HG03469 (cell line): ENCODE results near the gene CLCN1.
A peak's percentile ranks its signal among the peaks of the same experiment; 100 is the strongest.

Experiments
- ATAC-seq: cut with Tn5 transposase; IDR thresholded peaks from one replicate; pipeline ENCODE4 v1.9.1; 2021; ENCODE audit warnings: mild to moderate bottlenecking, moderate library complexity, moderate number of reproducible peaks; ENCODE audit not compliant: unreplicated experiment

Gene CLCN1

DNA sequence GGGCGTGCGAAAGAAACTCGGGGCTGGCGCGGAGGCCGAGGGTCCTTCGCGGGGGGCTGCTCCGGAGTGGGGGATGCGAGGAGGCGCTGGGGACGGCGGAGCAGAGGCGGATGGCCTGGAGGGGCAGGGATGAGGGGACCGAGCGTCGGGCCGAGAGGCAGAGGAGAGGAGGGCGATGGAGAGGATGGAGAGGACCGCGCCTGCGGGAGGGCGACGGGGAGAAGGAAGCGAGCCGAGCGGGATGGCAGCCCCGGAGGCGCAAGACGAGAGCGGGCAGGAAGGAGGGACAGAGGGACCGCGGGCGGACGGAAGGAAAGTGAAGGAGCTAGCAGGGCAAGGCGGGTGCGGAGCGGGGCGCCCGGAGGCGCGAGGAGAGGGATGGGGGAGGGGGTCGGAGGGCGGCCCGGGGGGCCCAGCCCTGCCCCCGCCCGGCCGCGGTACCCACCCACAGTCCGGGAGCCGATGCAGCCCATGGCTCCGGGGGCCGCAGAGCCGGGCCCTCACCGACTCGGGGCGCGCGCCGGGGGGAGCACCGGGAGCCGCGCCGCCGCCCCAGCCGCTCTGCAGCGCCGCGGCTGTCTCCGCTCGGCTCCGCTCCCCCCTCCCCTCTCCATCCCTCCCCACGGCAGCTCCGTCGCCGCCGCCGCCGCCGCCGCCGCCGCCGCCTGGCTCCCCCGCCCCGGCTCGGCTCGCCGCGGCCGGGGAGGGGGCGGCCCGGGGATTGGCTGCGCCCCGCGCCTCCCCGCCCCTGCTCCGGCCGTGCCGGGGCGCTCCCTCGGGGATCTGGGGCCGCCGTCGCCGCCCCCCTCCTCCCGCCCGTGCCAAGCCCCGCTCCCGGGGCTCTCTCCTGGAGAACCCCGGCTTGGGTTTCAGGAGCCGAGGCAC is 46.5 kb downstream of the CLCN1 start, which contains the start of gene FAM131B:
Gene FAM131B (minus strand): TSS at position 583 of the 885 bp plus-strand sequence. CDS start 110 bp downstream, at position 473.
- ATAC-seq: no peak

DNA sequence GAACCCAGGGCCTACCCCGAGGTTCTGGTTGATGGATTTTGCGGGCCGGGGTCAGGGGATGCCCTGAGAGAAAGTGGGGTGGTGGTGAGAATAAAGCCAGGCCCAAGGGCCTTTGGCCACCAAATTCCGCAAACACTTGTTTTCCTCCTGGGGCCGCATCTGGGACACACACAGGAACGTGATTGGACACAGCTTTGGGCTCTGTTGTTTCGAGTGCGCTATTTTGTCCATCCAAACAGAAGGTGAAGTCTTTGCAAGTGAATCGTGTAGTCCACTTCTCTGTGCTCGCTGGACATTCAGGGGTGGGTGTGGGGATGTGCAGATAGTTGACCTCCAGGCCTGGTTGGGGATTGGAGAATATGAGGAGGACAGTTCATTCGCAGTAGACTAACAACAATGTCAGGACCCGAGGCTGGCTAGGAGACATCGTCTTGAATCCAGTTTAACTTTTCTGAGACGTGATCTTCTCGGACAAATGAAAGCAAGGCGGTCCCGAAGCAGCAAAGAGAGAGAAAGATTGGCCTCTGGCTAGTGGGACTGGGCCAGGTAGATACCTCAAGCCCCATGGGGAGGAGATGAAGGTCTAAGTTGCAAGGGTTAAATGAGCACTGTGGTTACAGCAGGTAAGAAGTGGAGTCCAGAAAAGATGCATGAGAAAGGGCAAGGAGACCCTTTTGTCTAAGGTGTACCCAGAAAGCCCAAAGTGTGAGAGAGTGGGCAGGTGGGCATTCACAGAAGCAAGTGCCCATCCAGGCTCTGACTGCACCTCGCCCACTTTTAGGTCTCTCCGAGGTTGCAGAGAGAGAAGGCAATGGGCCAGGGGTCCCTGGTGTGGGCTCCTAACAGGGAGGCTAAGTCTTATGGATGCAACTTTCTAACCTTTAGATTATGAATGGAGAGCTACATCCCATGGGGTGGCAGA is 47.4 kb downstream of the CLCN1 start:
- ATAC-seq: no peak

DNA sequence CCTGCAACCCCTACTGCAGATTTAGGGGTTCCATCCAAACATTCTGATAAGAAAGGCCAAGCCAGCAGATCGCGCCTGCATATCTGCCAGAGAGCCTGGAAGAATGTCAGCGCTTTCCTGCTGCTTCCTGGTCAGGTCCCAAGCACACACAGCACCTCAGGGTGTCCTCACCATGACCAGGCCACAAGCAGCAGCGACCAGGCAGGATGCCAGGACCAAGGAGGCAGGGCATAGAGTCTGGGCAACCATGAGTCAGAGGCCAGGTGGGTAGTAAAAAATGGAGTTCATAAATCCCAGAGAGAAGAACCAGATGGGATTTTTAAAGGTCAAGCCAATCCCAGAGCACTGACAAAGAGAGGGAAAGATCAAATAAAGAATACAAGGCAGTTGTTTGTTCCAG is 52.1 kb downstream of the CLCN1 start:
- ATAC-seq: no peak

DNA sequence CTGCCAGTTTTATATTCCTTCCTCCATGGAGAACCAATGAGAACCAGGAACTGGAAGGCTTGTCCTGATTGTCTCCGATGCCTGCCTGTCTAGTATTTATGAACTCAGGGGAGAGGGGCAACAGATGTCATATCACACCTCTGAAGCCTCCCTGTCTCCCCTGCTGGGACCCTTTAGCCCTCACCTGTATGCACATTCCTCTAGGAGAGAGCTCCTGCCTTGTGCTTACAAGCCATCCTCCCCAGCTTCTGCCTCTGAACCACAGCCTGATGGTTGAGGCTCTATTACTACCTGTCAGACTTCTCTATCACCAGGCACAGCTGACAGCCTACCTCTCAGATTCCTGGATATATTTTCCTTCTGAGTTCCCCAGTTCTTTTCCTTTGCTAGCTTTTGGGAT is 52.5 kb downstream of the CLCN1 start:
- ATAC-seq: no peak

DNA sequence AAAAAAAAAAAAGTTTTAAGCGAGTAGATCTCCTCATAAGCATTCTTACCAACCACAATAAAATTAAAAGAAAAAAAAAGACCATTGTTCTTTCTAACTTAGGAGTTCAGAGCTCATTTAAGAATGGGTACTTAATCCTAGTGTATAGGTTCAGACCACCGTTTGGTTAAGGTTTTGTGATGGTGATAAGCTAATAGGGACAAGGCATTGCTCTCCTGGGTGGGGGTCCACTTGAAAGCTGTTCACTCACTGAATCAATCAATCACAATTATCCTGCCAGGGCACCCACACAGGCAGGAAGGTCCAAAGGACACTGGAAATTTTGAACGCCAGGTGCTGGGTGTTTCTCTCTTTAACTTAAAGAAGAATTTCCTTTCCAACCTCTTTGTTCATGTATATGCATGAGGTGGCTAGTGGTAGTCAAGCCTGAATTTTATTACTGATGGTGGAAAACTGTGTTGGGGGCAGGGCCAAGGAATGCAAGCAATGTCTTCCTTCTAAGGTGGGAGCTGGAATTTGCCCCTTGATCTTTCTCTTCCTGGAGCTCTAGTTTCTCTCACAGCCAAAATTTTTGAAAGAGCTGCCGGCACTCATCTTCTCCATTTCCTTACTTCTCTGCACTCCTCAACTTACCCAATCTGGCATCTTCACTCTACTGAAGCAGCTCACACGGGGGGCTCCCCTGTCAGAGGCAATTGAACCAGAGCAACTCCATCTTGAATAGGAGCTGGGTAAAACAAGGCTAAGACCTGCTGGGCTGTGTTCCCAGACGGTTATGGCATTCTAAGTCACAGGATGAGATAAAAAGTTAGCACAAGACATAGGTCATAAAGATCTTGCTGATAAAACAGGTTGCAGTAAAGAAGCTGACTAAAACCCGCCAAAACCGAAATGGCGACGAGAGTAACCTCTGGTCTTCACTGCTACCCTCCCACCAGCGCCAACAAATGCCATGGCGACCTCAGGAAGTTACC is 54.1 kb downstream of the CLCN1 start:
- no peak for ATAC-seq

DNA sequence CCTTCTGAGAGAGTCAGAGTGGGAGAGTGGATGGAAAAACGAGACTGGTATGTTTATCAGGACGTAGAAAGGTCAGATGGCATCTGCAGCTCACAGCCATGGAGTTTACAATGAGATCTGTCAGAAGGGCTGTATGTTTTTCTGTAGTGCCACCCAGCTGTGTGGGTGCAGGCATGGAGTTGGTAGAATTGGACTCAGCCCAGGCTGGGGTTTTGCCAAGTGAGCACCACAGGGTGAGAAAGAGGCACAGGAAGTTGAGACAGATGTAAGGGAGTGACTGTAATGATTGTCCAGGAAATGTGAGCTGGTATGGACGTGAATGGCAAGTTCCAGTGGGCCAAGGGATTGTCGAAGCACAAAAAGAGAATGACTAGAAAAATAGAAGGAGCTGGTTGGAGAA is 56.2 kb downstream of the CLCN1 start:
- ATAC-seq: no peak

DNA sequence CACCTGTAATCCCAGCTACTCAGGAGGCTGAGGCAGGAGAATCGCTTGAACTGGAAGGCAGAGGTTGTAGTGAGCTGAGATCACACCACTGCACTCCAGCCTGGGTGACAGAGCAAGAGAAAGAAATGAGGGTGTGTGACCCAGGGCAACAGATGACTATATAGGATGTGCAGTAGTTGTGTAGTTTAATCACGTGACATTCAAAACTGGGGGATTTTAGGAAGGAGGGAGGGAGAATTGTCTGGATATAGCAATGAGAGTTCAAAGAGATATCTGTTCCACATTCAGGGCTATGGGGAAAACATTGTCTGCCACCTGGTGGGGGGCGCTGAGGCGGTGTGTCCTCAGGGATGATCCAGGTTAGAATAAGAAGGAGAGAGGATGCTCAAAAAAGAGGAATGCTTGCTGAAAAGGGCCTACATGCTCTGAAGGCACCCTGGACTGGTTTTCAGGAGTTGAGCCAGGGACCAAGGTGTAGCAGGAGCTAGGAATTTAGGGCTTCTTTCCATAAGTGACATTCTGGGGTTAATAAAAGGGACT is 57.4 kb downstream of the CLCN1 start:
- ATAC-seq: no peak

DNA sequence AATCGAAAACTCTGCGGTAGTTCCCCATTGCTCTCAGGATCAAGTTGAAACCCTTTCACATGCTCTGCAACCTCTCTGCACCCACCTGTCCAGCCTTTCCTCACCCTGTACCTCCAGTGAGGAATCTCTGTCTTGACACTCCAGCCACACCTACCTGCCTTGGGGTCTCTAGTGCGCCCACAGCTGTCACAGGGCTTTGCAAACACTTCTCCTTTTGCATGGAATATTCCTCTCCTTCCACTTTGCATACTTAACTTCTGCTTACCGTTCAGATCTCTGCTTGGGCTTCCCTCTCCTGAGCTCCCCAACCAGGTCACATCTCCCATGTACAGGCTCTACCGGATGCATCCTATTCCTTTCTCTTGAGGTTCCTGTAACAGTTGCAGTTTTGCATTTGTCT is 58.6 kb downstream of the CLCN1 start:
- ATAC-seq: no peak

DNA sequence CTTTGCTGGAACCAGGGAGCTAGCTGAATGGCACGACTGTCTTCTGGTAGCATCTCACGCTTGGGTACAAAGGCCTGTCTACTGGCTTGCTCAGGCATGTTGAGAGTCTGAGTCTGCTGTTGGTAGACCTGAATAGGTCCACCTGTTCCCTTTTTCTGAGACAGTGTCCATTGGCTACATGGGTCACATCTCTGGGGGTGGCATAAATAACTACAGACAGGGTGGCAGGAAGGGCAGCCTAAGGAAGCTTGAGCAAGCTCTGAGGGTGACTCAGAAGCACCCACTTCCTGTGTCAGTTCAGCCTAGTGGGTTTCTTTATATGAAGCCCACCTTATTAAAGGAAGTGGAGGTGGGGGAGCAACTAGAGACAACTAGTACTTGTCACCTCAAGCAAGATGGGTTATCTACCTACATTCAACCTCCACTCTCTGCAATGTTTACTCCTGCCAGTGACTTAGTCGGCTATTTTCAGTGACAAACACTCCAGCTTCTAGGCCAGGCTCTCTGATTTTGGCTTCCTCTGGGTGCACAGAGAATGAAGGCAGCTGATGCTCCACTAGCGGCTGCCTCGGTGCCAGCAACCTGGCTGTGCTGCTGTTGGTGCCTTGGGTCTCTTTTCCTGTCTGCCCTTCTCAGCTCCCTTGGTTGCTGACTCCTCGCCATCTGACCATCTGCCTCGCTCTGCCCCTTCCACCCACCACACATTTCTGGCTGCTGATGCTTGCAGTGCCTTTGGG is 59.6 kb downstream of the CLCN1 start:
- ATAC-seq: no peak

DNA sequence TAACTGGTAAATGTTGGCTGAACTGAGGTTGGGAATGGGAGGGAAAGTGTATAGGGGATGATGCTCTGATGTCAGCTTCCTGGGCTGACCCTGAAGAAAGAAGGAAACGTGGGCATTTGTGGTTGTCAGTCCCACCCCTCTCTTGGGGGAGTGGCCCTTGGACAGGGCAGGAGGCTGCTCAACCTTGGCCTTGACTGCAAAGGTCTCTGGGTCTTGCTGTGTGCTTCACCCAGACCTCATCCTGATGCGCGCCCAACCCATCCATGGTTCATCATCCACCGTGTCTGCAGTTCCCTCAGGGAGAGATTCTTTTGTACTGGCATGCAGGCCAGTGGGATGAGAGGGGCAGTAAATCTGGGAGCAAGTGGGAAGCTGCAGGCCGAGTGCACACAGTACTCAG is 60.5 kb downstream of the CLCN1 start:
- ATAC-seq: no peak

DNA sequence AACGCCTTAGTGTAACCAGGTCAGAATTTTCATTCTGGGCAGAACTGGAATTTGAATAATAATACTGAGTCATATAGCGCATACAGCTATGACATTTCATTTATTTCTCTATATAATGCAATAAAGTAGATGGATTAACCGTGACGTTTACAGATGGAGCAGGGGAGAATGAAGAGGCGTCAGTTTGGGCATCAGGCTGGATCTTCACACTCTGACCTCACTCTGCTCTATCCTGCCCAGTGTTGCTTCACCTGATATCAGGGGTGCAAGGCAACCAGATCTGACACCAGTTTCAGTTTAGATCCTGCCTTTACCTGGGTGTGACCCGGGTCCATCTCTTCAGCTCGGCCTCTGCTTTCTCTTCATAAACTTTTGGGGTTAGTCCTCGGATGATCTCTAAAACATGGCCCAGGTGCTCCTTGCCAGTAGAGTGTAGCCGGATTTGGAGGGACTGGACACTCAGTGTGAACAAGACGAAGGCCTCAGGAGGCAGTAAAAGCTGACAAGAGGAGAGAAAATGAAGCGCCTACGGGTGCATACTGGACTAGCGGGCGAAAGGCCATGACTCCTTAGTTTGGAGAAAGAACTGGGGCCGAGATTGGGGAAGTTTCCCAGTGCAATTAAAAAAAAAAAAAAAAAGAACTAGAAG is 63.8 kb downstream of the CLCN1 start:
- ATAC-seq: no peak

DNA sequence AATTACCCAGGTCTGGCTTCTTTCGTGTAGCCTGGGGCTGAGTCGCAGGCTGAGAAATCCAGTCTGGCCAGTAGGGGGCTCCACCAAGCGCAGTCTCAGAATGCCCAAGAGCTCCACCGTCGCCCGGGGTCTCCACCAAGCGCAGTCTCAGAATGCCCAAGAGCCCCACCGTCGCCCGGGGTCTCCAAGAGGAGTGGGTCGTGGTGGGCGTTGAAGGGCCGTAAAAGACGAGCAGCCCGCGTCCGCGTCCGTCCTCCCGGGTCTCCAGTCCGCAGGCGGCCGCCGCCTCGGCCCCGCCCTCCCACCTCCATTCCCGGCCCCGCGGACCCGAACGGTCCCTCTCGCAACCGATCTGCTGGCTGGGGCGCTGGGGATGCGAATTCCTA is 64.3 kb downstream of the CLCN1 start:
- peak; percentile 35 for ATAC-seq

DNA sequence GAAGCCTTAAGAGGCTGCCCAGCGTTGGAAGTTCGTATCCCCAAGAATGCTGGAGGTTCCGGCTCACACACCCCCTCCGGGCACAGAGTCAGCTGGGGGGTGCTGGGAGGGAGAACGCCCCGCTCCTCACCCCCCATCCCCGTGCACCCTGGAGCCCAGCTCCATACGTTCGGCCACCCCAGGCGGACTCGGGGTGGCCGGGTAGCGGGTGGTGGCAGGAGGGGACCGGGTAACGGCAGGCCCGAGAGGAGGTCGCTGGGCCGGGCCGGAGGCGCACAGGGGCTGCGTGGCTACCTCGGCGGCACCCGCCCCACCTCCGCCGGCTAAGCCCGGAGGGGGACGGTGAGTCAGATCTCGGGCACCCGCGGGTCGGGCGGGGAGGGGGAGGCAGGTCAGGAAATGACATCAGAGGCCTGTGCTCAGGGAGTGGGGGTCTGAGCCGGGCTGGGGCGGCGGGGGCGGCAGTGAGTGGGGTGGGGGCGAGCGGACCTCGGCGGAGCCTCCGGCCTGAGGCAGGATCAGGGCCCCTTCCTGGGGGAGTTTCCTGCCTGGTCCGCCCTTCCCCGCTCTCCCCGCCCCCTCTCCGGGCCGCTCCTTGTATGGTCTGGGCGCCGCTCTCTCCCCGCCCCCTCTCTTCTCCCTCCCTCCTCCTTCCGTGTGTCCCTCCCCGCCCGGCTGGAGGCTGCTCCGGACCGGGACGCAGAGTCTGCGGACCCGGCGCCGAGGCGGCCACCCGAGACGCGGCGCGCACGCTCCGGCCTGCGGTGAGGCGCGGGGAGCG is 64.9 kb downstream of the CLCN1 start, which contains the start of gene ZYX:
Gene ZYX (plus strand): TSS at position 700 of the 781 bp plus-strand sequence. CDS start 227 bp downstream, outside the sequence.
- ATAC-seq: peak; percentile 44

DNA sequence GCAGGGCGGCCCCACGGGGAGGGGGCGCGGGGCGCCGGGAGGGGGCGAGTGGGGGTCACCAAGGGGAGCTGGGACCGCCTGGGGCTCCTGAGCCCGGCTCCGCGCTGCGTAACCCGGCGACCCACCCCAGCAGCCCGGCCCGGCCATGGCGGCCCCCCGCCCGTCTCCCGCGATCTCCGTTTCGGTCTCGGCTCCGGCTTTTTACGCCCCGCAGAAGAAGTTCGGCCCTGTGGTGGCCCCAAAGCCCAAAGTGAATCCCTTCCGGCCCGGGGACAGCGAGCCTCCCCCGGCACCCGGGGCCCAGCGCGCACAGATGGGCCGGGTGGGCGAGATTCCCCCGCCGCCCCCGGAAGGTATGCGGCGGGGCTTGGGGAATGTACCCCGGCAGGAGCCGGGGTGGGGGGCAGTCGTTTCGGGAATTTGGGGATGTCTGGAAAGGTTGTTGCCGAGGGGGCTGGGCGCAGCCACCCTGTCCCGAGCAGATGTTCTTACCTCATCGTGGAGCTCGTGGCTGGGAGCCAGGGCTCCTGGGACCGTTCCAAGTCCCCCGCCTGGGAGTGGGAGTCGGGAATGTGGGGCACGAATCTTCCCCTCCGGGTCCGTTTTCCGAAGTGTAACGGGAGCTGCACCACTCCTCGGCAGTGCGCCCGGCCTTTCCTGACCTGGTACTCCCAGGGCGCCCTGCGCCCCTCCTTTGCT is 65.7 kb downstream of the CLCN1 start:
- ATAC-seq: peak; percentile 6

DNA sequence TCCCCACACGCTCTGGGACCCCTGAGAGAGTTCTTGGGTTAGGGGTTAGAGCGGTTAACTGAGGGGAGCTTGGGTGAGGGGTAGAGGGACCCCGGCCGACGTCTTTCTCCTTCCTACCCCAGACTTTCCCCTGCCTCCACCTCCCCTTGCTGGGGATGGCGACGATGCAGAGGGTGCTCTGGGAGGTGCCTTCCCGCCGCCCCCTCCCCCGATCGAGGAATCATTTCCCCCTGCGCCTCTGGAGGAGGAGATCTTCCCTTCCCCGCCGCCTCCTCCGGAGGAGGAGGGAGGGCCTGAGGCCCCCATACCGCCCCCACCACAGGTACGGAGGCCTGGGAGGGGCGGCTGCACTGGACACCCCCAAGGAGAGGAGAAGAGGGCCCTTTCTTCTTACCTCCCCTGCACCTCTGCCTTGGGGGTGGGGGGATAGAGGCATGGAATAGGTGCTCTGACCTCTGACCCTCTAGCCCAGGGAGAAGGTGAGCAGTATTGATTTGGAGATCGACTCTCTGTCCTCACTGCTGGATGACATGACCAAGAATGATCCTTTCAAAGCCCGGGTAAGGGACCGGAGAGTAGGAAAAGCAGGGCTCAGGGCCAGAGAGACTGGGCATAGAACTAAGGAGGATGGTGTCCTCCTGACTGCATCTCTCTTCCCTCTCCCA is 66.3 kb downstream of the CLCN1 start:
- ATAC-seq: no peak

DNA sequence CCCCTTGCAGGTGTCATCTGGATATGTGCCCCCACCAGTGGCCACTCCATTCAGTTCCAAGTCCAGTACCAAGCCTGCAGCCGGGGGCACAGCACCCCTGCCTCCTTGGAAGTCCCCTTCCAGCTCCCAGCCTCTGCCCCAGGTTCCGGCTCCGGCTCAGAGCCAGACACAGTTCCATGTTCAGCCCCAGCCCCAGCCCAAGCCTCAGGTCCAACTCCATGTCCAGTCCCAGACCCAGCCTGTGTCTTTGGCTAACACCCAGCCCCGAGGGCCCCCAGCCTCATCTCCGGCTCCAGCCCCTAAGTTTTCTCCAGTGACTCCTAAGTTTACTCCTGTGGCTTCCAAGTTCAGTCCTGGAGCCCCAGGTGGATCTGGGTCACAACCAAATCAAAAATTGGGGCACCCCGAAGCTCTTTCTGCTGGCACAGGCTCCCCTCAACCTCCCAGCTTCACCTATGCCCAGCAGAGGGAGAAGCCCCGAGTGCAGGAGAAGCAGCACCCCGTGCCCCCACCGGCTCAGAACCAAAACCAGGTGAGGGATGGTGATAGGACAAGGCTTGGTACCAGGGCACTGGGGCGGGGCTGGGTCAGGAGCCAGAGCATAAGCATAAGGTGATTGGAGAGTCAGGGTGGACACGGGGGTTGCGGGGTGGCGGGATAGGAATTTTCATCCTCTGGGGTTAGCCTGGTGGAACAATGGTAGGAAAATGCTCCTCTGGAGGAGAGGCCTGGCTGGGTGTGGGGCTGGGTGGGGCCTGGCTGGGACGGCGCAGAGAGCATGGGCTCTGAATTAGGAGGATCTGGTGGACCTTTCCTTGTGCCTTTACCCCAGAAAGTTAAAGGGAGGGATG is 67.1 kb downstream of the CLCN1 start:
- ATAC-seq: no peak
